HCEC 1CT (cell line): Measurements from ENCODE around the gene HHEX.
"Not testable (repeated sequence)": the region's sequence is repeated elsewhere in the genome, so short reads cannot be mapped to it uniquely, and the experiment has no call there.

Experiments used
- DNase-seq: peaks from one replicate; pipeline ENCODE4 v3.0.0-alpha.2; 2017

The HHEX gene

DNA sequence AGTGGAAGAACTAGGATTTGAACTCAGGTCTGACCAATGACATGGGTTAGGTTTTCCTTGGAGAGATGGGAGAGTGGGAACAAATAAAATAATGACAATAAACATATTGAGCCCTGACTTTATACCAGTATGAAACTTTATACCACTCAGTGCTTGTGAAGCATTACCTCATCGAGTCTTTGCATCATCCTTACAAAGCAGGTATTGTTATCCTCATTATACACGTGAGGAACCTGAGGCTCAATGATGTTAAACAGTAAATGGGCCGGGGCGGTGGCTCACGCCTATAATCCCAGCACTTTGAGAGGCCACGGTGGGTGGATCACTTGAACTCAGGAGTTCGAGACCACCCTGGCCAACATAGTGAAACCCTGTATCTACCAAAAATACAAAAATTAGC is 47.7 kb downstream of the HHEX start:
- no peak for DNase-seq

GRCh38 chr10:92740762-92741161 is 51.0 kb downstream of the HHEX start:
- DNase-seq: peak; percentile 46

- not testable (repeated sequence) for DNase-seq
These were observed 52.0 kb downstream of the HHEX start for GRCh38 chr10:92741741-92742140.

DNA sequence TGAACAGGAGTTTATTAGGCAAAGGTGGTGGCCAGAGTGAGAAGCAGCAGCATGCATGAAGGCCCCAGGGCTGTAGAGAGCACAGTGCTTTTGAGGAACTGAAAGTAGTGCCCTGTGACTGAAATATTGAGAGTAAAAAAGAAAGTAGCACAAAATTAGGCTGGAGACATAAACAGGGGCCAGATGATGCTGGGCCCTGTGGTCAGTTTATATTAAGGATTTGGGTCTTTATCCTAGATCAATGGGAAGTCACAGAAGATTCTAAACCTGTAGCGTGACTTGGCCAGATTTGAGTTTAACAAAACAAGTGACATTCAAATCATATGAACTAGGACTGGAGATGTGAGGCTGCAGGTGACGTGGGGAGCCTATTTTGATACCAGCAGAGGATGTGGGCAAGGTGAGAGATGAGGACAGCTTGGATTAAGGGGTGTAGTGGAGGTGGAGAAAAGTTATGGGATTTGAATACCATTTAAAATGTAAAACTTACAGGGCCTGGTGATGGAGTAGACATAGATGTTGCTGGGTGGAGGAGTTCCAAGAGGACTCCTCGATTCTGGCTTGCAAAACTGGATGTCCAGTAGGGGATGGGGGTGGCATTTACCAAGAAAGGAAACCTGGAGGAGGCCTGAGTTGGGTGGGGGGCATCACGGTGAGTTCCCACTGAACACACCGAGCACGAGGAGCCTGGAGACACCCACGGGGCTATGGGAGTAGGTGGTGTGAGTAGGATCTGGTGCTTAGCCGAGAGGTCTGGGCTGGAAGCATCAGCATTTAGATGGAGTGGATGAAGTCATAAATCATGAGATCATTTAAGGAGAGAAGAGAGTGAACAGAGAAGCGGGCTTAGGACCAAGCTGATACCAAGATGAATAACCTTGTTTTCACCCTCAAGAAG is 52.8 kb downstream of the HHEX start:
- DNase-seq: no peak
